ENCODE data around the gene PLEK. TPM values are rescaled to one million over a fixed set of nuclear protein-coding genes. Genes with fewer than 3 reads are reported as not detected.

The PLEK gene
- polyA plus RNA-seq, 3 donors: 351 to 708 (median 403) TPM

DNA sequence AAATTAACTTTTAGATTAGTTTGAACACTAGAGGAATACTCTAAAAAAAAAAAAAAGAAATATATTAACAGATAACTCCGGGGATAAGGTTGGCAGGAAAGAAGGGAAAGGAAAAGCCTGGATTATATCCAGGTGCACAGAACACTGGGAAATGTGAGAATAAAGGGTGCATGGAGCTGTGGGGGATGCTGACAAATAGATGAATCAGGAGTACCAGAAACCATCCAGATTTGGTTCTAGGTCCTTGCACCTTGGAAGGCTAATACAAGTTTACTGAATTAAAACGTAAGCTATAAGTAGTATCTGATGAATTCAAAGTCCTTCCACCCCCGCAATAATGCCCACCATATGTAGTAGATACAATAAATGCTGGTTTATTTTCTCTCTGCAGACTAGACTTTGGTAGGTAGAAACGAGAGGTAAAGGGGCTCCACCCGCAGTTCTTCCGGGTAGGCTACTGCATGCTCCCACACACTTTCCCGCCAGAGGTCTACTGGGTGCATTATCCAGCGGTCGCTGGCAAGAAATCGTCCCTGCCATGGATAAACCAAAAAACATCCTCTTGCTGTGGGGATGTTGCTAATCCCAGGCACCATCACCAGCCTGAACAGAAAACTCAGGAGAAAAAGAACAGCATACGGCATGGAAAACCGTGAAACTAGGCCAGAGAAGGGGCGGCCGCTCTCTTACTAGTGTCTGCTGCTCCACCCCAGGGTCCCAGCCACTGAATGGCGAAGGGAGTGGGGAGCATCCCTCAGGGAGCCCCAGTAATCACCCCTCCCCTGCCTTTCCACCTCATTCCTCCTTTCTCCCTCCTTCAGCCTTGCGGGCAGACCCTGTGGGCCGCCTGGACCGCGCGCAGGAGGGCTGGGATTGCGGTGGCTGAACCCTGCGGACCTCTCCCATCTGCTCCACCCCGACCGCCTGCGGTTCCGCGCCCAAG, 46.8 kb upstream of the PLEK start:
- H3K4me3 ChIP-seq (replicated peaks in 1 of 3; ENCODE audit: low read depth in 2 of 3, low read length in 3 of 3): peak overlapping the region in 2 of 3 experiments; percentile 69 to 85
- Mint-ChIP-seq H3K27me3 (ENCODE audit: low read depth in 3 of 3) (peaks cover 25 to 42% (median 34%) of the 10 kb centered on the region in 3 donors), H3K36me3 (peaks cover 0 to 2% of the 10 kb centered on the region in 2 donors), H3K4me1 (peaks cover 15% of the 10 kb centered on the region), H3K4me3 (peak overlapping the region; percentile 87 to 91), H3K27ac (no peak overlapping the region), H3K9me3 (peaks cover 0 to 7% (median 0%) of the 10 kb centered on the region in 7 donors)
- 79% methylated on average over 22 of the region's 27 CpGs for WGBS (ENCODE audit: insufficient coverage)
- H3K27ac ChIP-seq (ENCODE audit: low read depth in 1 of 2, low read length in 2 of 2): no peak overlapping the region
- TF ChIP-seq, protein P1, sequence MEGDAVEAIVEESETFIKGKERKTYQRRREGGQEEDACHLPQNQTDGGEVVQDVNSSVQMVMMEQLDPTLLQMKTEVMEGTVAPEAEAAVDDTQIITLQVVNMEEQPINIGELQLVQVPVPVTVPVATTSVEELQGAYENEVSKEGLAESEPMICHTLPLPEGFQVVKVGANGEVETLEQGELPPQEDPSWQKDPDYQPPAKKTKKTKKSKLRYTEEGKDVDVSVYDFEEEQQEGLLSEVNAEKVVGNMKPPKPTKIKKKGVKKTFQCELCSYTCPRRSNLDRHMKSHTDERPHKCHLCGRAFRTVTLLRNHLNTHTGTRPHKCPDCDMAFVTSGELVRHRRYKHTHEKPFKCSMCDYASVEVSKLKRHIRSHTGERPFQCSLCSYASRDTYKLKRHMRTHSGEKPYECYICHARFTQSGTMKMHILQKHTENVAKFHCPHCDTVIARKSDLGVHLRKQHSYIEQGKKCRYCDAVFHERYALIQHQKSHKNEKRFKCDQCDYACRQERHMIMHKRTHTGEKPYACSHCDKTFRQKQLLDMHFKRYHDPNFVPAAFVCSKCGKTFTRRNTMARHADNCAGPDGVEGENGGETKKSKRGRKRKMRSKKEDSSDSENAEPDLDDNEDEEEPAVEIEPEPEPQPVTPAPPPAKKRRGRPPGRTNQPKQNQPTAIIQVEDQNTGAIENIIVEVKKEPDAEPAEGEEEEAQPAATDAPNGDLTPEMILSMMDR (IDR thresholded peaks at IDR 0.05): no peak
- intact Hi-C loops (cut with micrococcal nuclease): no loop called here
- peak overlapping the region; percentile 58 for H3K9ac ChIP-seq (ENCODE audit: insufficient read depth, low read length, poor library complexity, severe bottlenecking)
- H3K4me1 ChIP-seq (ENCODE audit: control insufficient read depth in 1 of 2, insufficient read depth in 2 of 2, low read length in 2 of 2): peaks cover 17 to 20% of the 10 kb centered on the region in 2 donors
- peak overlapping the region; percentile 98 for H3K4me2 ChIP-seq (replicated peaks; ENCODE audit: extremely low read depth, low read length, poor library complexity, severe bottlenecking)
- no peaks in the 10 kb centered on the region for H3K79me2 ChIP-seq (ENCODE audit: insufficient read depth, low read length)
- peak overlapping the region; percentile 98 for H2AFZ ChIP-seq (ENCODE audit: insufficient read depth, low read depth, low read length, poor library complexity, severe bottlenecking)
- DNase-seq: no peak
- no peaks in the 10 kb centered on the region for H3K9me3 ChIP-seq (replicated peaks in 1 of 2; ENCODE audit: control insufficient read depth in 1 of 2, insufficient read depth in 1 of 2, low read length in 2 of 2)
- peaks cover 8 to 35% of the 10 kb centered on the region in 2 donors for H3K27me3 ChIP-seq (ENCODE audit: control insufficient read depth in 2 of 2, insufficient read depth in 2 of 2, low read length in 2 of 2)
- no peaks in the 10 kb centered on the region for H4K20me1 ChIP-seq (ENCODE audit: insufficient read depth, low read length)
- H3K36me3 ChIP-seq (replicated peaks in 1 of 2; ENCODE audit: control insufficient read depth in 1 of 2, insufficient read depth in 2 of 2, low read length in 2 of 2): no peaks in the 10 kb centered on the region

- Histone ChIP-seq H3K4me2 (replicated peaks; ENCODE audit: extremely low read depth, low read length, poor library complexity, severe bottlenecking) (peak overlapping the region; percentile 98), H3K79me2 (ENCODE audit: insufficient read depth, low read length) (no peaks in the 10 kb centered on the region), H3K36me3 (replicated peaks in 1 of 2; ENCODE audit: control insufficient read depth in 1 of 2, insufficient read depth in 2 of 2, low read length in 2 of 2) (no peaks in the 10 kb centered on the region), H3K27me3 (ENCODE audit: control insufficient read depth in 2 of 2, insufficient read depth in 2 of 2, low read length in 2 of 2) (peaks cover 8 to 35% of the 10 kb centered on the region in 2 donors), H3K9me3 (replicated peaks in 1 of 2; ENCODE audit: control insufficient read depth in 1 of 2, insufficient read depth in 1 of 2, low read length in 2 of 2) (no peaks in the 10 kb centered on the region), H2AFZ (ENCODE audit: insufficient read depth, low read depth, low read length, poor library complexity, severe bottlenecking) (peak overlapping the region; percentile 98), H4K20me1 (ENCODE audit: insufficient read depth, low read length) (no peaks in the 10 kb centered on the region), H3K9ac (ENCODE audit: insufficient read depth, low read length, poor library complexity, severe bottlenecking) (peak overlapping the region; percentile 58), H3K4me1 (ENCODE audit: control insufficient read depth in 1 of 2, insufficient read depth in 2 of 2, low read length in 2 of 2) (peaks cover 17 to 20% of the 10 kb centered on the region in 2 donors), H3K4me3 (replicated peaks in 1 of 3; ENCODE audit: low read depth in 2 of 3, low read length in 3 of 3) (peak overlapping the region; percentile 47 to 85 (median 69)), H3K27ac (ENCODE audit: low read depth in 1 of 2, low read length in 2 of 2) (no peak overlapping the region)
- Mint-ChIP-seq H3K27ac (peak overlapping the region in 1 of 7 donors; percentile 22), H3K4me1 (peaks cover 15% of the 10 kb centered on the region), H3K36me3 (peaks cover 0 to 2% of the 10 kb centered on the region in 2 donors), H3K27me3 (ENCODE audit: low read depth in 3 of 3) (peaks cover 25 to 42% (median 34%) of the 10 kb centered on the region in 3 donors), H3K9me3 (peaks cover 0 to 7% (median 0%) of the 10 kb centered on the region in 7 donors), H3K4me3 (peak overlapping the region; percentile 87 to 91)
- 3% methylated on average over 18 of the region's 27 CpGs for WGBS (ENCODE audit: insufficient coverage)
- DNase-seq: peak in 1 of 3 donors; percentile 12
- intact Hi-C loops (cut with micrococcal nuclease): no loop called here
- TF ChIP-seq, protein P1 (IDR thresholded peaks at IDR 0.05): no peak
Observed at GRCh38 chr2:68318914-68319397, 46.1 kb upstream of the PLEK start.

Data from CD14-positive monocyte (primary cell).